Eye (tissue), 1 donor: ENCODE data around the gene COL1A1.

Experiments
- DNase-seq: peaks from one replicate; pipeline ENCODE4 v3.0.0-alpha.2; 2015

COL1A1 gene

GRCh38 chr17:50170662-50171370, 30.6 kb downstream of the COL1A1 start:
- DNase-seq, result no peak

GRCh38 chr17:50169881-50170459, 31.5 kb downstream of the COL1A1 start:
- DNase-seq, result no peak

- DNase-seq, result peak; percentile 92
Measured at GRCh38 chr17:50169121-50169764, 32.2 kb downstream of the COL1A1 start.

GRCh38 chr17:50168319-50168718, 33.1 kb downstream of the COL1A1 start:
- no peak for DNase-seq

GRCh38 chr17:50167371-50167770, 34.1 kb downstream of the COL1A1 start:
- DNase-seq, result no peak

GRCh38 chr17:50166518-50167181, 34.8 kb downstream of the COL1A1 start:
- DNase-seq, result no peak

- no peak for DNase-seq
Measured at GRCh38 chr17:50165867-50166517, 35.4 kb downstream of the COL1A1 start, which contains the start of gene SGCA. Gene SGCA, plus strand, starts transcription at chr17:50166005. Its CDS starts 36 bp downstream, at chr17:50166041.

GRCh38 chr17:50165466-50165865, 36.0 kb downstream of the COL1A1 start:
- no peak for DNase-seq

GRCh38 chr17:50165066-50165465, 36.4 kb downstream of the COL1A1 start:
- no peak for DNase-seq

GRCh38 chr17:50164697-50164988, 36.8 kb downstream of the COL1A1 start:
- DNase-seq, result no peak

- DNase-seq, result no peak
Measured at GRCh38 chr17:50163843-50164696, 37.4 kb downstream of the COL1A1 start.

- DNase-seq, result no peak
Measured at GRCh38 chr17:50162466-50163254, 38.8 kb downstream of the COL1A1 start.

- DNase-seq, result no peak
Measured at GRCh38 chr17:50161911-50162288, 39.5 kb downstream of the COL1A1 start.

GRCh38 chr17:50161023-50161910, 40.2 kb downstream of the COL1A1 start:
- peak; percentile 99 for DNase-seq

- no peak for DNase-seq
Measured at GRCh38 chr17:50157891-50158290, 43.5 kb downstream of the COL1A1 start.

- no peak for DNase-seq
Measured at GRCh38 chr17:50155115-50155819, 46.2 kb downstream of the COL1A1 start.

- DNase-seq, result no peak
Measured at GRCh38 chr17:50154604-50155003, 46.8 kb downstream of the COL1A1 start.

GRCh38 chr17:50153650-50154575, 47.5 kb downstream of the COL1A1 start:
- DNase-seq, result no peak

GRCh38 chr17:50152736-50153135, 48.7 kb downstream of the COL1A1 start:
- no peak for DNase-seq
